ENCODE data around the gene CADPS2.
A peak's percentile ranks its signal among the peaks of the same experiment; 100 is the strongest.

The CADPS2 gene

GRCh38 chr7:122329145-122329802, 557.0 kb downstream of the CADPS2 start:
- TF ChIP-seq ZNF274 (IDR thresholded peaks at IDR 0.05; ENCODE audit: low read depth, low read length) = no peak
- H3K4me3 ChIP-seq (ENCODE audit: low read length) = no peak overlapping the region

GRCh38 chr7:122327969-122328368, 558.3 kb downstream of the CADPS2 start:
- TF ChIP-seq ZNF274 (IDR thresholded peaks at IDR 0.05; ENCODE audit: low read depth, low read length) = no peak
- no peak overlapping the region for H3K4me3 ChIP-seq (ENCODE audit: low read length)

GRCh38 chr7:122316467-122317388, 569.5 kb downstream of the CADPS2 start:
- no peak for TF ChIP-seq ZNF274 (IDR thresholded peaks at IDR 0.05; ENCODE audit: low read depth, low read length)
- no peak overlapping the region for H3K4me3 ChIP-seq (ENCODE audit: low read length)

GRCh38 chr7:122315507-122316466, 570.5 kb downstream of the CADPS2 start:
- TF ChIP-seq ZNF274 (IDR thresholded peaks at IDR 0.05; ENCODE audit: low read depth, low read length) = no peak
- H3K4me3 ChIP-seq (ENCODE audit: low read length) = no peak overlapping the region

- no peak overlapping the region for H3K4me3 ChIP-seq (ENCODE audit: low read length)
- no peak for TF ChIP-seq ZNF274 (IDR thresholded peaks at IDR 0.05; ENCODE audit: low read depth, low read length)
Measured at GRCh38 chr7:122314284-122314683, 572.0 kb downstream of the CADPS2 start.

- no peak overlapping the region for H3K4me3 ChIP-seq (ENCODE audit: low read length)
- no peak for TF ChIP-seq ZNF274 (IDR thresholded peaks at IDR 0.05; ENCODE audit: low read depth, low read length)
Measured at GRCh38 chr7:122312789-122313188, 573.5 kb downstream of the CADPS2 start.

- no peak overlapping the region for H3K4me3 ChIP-seq (ENCODE audit: low read length)
- TF ChIP-seq ZNF274 (IDR thresholded peaks at IDR 0.05; ENCODE audit: low read depth, low read length) = no peak
Measured at GRCh38 chr7:122311734-122312450, 574.4 kb downstream of the CADPS2 start.

GRCh38 chr7:122311050-122311700, 575.1 kb downstream of the CADPS2 start:
- no peak overlapping the region for H3K4me3 ChIP-seq (ENCODE audit: low read length)
- TF ChIP-seq ZNF274 (IDR thresholded peaks at IDR 0.05; ENCODE audit: low read depth, low read length) = no peak

GRCh38 chr7:122310119-122311021, 575.9 kb downstream of the CADPS2 start:
- H3K4me3 ChIP-seq (ENCODE audit: low read length) = peak overlapping the region; percentile 5; the same call in 1 of the 2 replicates
- TF ChIP-seq ZNF274 (IDR thresholded peaks at IDR 0.05; ENCODE audit: low read depth, low read length) = no peak

- H3K4me3 ChIP-seq (ENCODE audit: low read length) = no peak overlapping the region
- TF ChIP-seq ZNF274 (IDR thresholded peaks at IDR 0.05; ENCODE audit: low read depth, low read length) = no peak
Measured at GRCh38 chr7:122309421-122309820, 576.8 kb downstream of the CADPS2 start.

- TF ChIP-seq ZNF274 (IDR thresholded peaks at IDR 0.05; ENCODE audit: low read depth, low read length) = no peak
- H3K4me3 ChIP-seq (ENCODE audit: low read length) = no peak overlapping the region
Measured at GRCh38 chr7:122307228-122307621, 579.0 kb downstream of the CADPS2 start.
